H9 (cell line): ENCODE results near the gene TRAIP. TPM values are rescaled to one million over a fixed set of nuclear protein-coding genes. Genes with fewer than 3 reads are reported as not detected.

Experiments used
- DNase-seq: peaks from one replicate; pipeline ENCODE4 v3.0.0-alpha.2; 2017
- H2AFZ ChIP-seq: one replicate; pipeline ENCODE4 v1.6.1; 2013; ENCODE audit warnings: mild to moderate bottlenecking, low read length, control low read depth, moderate library complexity
- H2AK5ac ChIP-seq: 2 replicates; pipeline ENCODE4 v1.6.1; 2013; ENCODE audit warnings: low read length, control low read depth, mixed read lengths; ENCODE audit not compliant: insufficient read length
- H2BK120ac ChIP-seq: one replicate; pipeline ENCODE4 v1.6.1; 2013; ENCODE audit warnings: low read depth, mild to moderate bottlenecking, low read length, control low read depth, inconsistent platforms; ENCODE audit not compliant: poor library complexity, severe bottlenecking
- H2BK12ac ChIP-seq: 2 replicates; pipeline ENCODE4 v1.6.1; 2013; ENCODE audit warnings: low read length, control low read depth, mixed read lengths, low read depth; ENCODE audit not compliant: insufficient read length
- H2BK15ac ChIP-seq: 2 replicates; pipeline ENCODE4 v1.6.1; 2013; ENCODE audit warnings: low read depth, low read length, control low read depth
- H2BK20ac ChIP-seq: one replicate; pipeline ENCODE4 v1.6.1; 2013; ENCODE audit warnings: low read depth, mild to moderate bottlenecking, low read length, control low read depth, inconsistent platforms; ENCODE audit not compliant: poor library complexity, severe bottlenecking
- H2BK5ac ChIP-seq: 2 replicates; pipeline ENCODE4 v1.6.1; 2013; ENCODE audit warnings: low read length, control low read depth, mixed read lengths; ENCODE audit not compliant: insufficient read length
- H3K14ac ChIP-seq: 2 replicates; pipeline ENCODE4 v1.6.1; 2013; ENCODE audit warnings: low read length, control low read depth; ENCODE audit not compliant: insufficient read depth
- H3K18ac ChIP-seq: 2 replicates; pipeline ENCODE4 v1.6.1; 2013; ENCODE audit warnings: low read depth, mild to moderate bottlenecking, mixed read lengths, low read length, control low read depth; ENCODE audit not compliant: insufficient read length
- H3K23ac ChIP-seq: 2 replicates; pipeline ENCODE4 v1.6.1; 2013; ENCODE audit warnings: low read length, control low read depth, mixed read lengths, low read depth; ENCODE audit not compliant: insufficient read length
- H3K23me2 ChIP-seq: 2 replicates; pipeline ENCODE4 v1.6.1; 2013; ENCODE audit warnings: low read depth, mild to moderate bottlenecking, mixed read lengths, low read length, control low read depth; ENCODE audit not compliant: insufficient read length, poor library complexity, severe bottlenecking
- H3K27ac ChIP-seq: 2 replicates; pipeline ENCODE4 v1.5.1; 2013; ENCODE audit warnings: low read length, control low read depth, mixed read lengths, low read depth; ENCODE audit not compliant: insufficient read length
- H3K27me3 ChIP-seq: 2 replicates; pipeline ENCODE4 v1.6.1; 2013; ENCODE audit warnings: low read length, control low read depth, inconsistent platforms; ENCODE audit not compliant: insufficient read depth
- H3K4ac ChIP-seq: 2 replicates; pipeline ENCODE4 v1.6.1; 2013; ENCODE audit warnings: low read depth, mild to moderate bottlenecking, control low read depth, inconsistent platforms, low read length, moderate library complexity
- H3K4me1 ChIP-seq: 2 replicates; pipeline ENCODE4 v1.6.1; 2013; ENCODE audit warnings: low read length, control low read depth, inconsistent platforms; ENCODE audit not compliant: insufficient read depth
- H3K4me2 ChIP-seq: 2 replicates; pipeline ENCODE4 v1.6.1; 2013; ENCODE audit warnings: low read length, control low read depth, mixed read lengths; ENCODE audit not compliant: insufficient read length, insufficient read depth
- H3K56ac ChIP-seq: 2 replicates; pipeline ENCODE4 v1.6.1; 2013; ENCODE audit warnings: low read depth, mild to moderate bottlenecking, mixed read lengths, low read length, control low read depth; ENCODE audit not compliant: insufficient read length
- H3K79me1 ChIP-seq: 2 replicates; pipeline ENCODE4 v1.6.1; 2013; ENCODE audit warnings: low read depth, mild to moderate bottlenecking, moderate library complexity, low read length, control low read depth, inconsistent platforms; ENCODE audit not compliant: insufficient read depth, poor library complexity, severe bottlenecking
- H3K79me2 ChIP-seq: 2 replicates; pipeline ENCODE4 v1.6.1; 2013; ENCODE audit warnings: low read length, control low read depth, inconsistent platforms; ENCODE audit not compliant: insufficient read depth
- H3K9ac ChIP-seq: 2 replicates; pipeline ENCODE4 v1.6.1; 2013; ENCODE audit warnings: low read length, control low read depth, mixed read lengths; ENCODE audit not compliant: insufficient read length; ENCODE audit errors: extremely low read depth
- H3K9me3 ChIP-seq: one replicate; pipeline ENCODE4 v1.6.1; 2013; ENCODE audit warnings: low read depth, low read length, inconsistent platforms; ENCODE audit not compliant: control insufficient read depth
- H3T11ph ChIP-seq: one replicate; pipeline ENCODE4 v1.6.1; 2013; ENCODE audit warnings: mild to moderate bottlenecking, low read length, control low read depth, inconsistent platforms
- H4K20me1 ChIP-seq: one replicate; pipeline ENCODE4 v1.6.1; 2013; ENCODE audit not compliant: control insufficient read depth, insufficient read length, insufficient read depth
- H4K5ac ChIP-seq: 2 replicates; pipeline ENCODE4 v1.6.1; 2013; ENCODE audit warnings: low read depth, mild to moderate bottlenecking, mixed read lengths, low read length, control low read depth; ENCODE audit not compliant: insufficient read length
- H4K8ac ChIP-seq: replicated peaks from 2 replicates; pipeline ENCODE4 v1.6.1; 2013; ENCODE audit warnings: low read length, control low read depth, mixed read lengths, low read depth; ENCODE audit not compliant: insufficient read length
- H4K91ac ChIP-seq: 2 replicates; pipeline ENCODE4 v1.6.1; 2013; ENCODE audit warnings: low read depth, mild to moderate bottlenecking, moderate library complexity, mixed read lengths, low read length, control low read depth; ENCODE audit not compliant: insufficient read length
- H3K27ac Mint-ChIP-seq, 3 experiments: 2 replicates in 2 of 3; 3 replicates in 1 of 3; pipeline ENCODE4 v1.8.0; 2020 to 2021; ENCODE audit warnings: mixed read lengths in 3 of 3, mild to moderate bottlenecking in 1 of 3, moderate library complexity in 1 of 3
- H3K27me3 Mint-ChIP-seq: 2 replicates; pipeline ENCODE4 v1.8.0; 2021; ENCODE audit warnings: low read depth, mild to moderate bottlenecking, moderate library complexity, mixed read lengths
- H3K36me3 Mint-ChIP-seq, 3 experiments: 2 replicates in 2 of 3; 3 replicates in 1 of 3; pipeline ENCODE4 v1.8.0; 2020 to 2021; ENCODE audit warnings: low read depth in 3 of 3, mixed read lengths in 3 of 3; ENCODE audit not compliant: insufficient read depth in 1 of 3
- H3K4me1 Mint-ChIP-seq, 2 experiments: 2 replicates each; pipeline ENCODE4 v1.8.0; 2020; ENCODE audit warnings: mixed read lengths in 2 of 2
- H3K4me3 Mint-ChIP-seq, 2 experiments: 2 replicates in 1 of 2; 3 replicates in 1 of 2; pipeline ENCODE4 v1.8.0; 2020 to 2021; ENCODE audit warnings: mild to moderate bottlenecking in 2 of 2, mixed read lengths in 2 of 2, moderate library complexity in 1 of 2
- H3K9me3 Mint-ChIP-seq, 2 experiments: 2 replicates in 1 of 2; 3 replicates in 1 of 2; pipeline ENCODE4 v1.8.0; 2020; ENCODE audit warnings: mild to moderate bottlenecking in 2 of 2, mixed read lengths in 2 of 2, moderate library complexity in 1 of 2
- WGBS: extraction: QIAGEN DNeasy Blood & Tissue Kit; methylation state at CpG from one replicate; pipeline ENCODE4 v1.1.7; 2013; ENCODE audit warnings: missing lambda C conversion rate, low lambda C conversion rate, mixed read lengths; ENCODE audit not compliant: insufficient read length; ENCODE audit errors: extremely low coverage; 5-methylcytosine and 5-hydroxymethylcytosine counted together
- total RNA-seq: library from RNA; stranded (reverse); gene quantifications from 2 replicates; pipeline ENCODE4 v1.2.1, GENCODE V29; 2021
- TF ChIP-seq, protein P1 (sequence below): fragments of 200-600 bp; sonication (generic); conservative IDR thresholded peaks from 3 replicates; pipeline ENCODE4 v1.8.0; 2021; ENCODE audit warnings: antibody characterized with exemption, mild to moderate bottlenecking

Gene TRAIP
- total RNA-seq, 1 experiment from 2014 or later: 36.7 TPM

DNA sequence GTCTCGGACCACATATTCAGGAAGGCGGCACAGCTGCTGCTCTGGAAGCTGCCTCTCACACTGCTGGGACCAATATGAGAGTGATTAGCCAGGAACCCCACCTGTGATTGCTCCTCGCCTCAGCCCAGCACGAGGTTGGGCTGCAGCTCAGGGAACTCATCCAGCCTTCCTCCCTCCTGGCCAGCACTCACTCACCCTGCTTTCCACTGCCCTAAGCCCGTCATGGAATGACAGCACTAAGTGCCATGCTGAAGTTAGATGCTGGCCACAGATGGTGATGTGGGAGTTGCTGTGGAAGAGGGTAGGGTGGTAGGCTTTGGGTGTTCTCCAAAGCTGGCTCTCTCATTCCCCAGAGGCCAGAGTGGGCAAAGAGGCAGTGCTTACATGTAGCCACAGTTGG, 40.0 kb upstream of the TRAIP start:
- no peak overlapping the region for H3K4me3 Mint-ChIP-seq
- no CpG with 5 or more reads among the region's 5 CpGs for WGBS
- peaks cover 0 to 5% (median 3%) of the 10 kb centered on the region in 3 experiments; a peak in 2 of 7 replicates for H3K36me3 Mint-ChIP-seq
- TF ChIP-seq, protein P1, sequence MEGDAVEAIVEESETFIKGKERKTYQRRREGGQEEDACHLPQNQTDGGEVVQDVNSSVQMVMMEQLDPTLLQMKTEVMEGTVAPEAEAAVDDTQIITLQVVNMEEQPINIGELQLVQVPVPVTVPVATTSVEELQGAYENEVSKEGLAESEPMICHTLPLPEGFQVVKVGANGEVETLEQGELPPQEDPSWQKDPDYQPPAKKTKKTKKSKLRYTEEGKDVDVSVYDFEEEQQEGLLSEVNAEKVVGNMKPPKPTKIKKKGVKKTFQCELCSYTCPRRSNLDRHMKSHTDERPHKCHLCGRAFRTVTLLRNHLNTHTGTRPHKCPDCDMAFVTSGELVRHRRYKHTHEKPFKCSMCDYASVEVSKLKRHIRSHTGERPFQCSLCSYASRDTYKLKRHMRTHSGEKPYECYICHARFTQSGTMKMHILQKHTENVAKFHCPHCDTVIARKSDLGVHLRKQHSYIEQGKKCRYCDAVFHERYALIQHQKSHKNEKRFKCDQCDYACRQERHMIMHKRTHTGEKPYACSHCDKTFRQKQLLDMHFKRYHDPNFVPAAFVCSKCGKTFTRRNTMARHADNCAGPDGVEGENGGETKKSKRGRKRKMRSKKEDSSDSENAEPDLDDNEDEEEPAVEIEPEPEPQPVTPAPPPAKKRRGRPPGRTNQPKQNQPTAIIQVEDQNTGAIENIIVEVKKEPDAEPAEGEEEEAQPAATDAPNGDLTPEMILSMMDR: no peak
- Histone ChIP-seq H3K23me2 (no peaks in the 10 kb centered on the region), H3K79me2 (no peaks in the 10 kb centered on the region), H3K9ac (no peak overlapping the region), H3K4ac (no peak overlapping the region), H2AFZ (no peak overlapping the region), H3K18ac (no peak overlapping the region), H2BK15ac (no peak overlapping the region), H2BK5ac (no peak overlapping the region), H3K27me3 (no peaks in the 10 kb centered on the region), H4K91ac (no peak overlapping the region), H3K9me3 (no peaks in the 10 kb centered on the region), H2BK20ac (no peak overlapping the region), H3K27ac (no peak overlapping the region), H3K4me2 (no peak overlapping the region), H2AK5ac (no peak overlapping the region), H3K56ac (no peak overlapping the region), H2BK12ac (no peak overlapping the region), H3K14ac (no peak overlapping the region; the same call in 1 of the 2 replicates), H3K23ac (no peak overlapping the region), H4K5ac (no peak overlapping the region), H2BK120ac (no peak overlapping the region), H4K8ac (no peak overlapping the region), H3T11ph (no peak overlapping the region), H3K79me1 (no peaks in the 10 kb centered on the region), H3K4me1 (no peaks in the 10 kb centered on the region), H4K20me1 (peaks cover 5% of the 10 kb centered on the region)
- H3K27ac Mint-ChIP-seq: no peak overlapping the region
- DNase-seq: no peak
- peaks cover 3% of the 10 kb centered on the region in 2 experiments; a peak in 3 of 4 replicates for H3K4me1 Mint-ChIP-seq
- H3K9me3 Mint-ChIP-seq: no peaks in the 10 kb centered on the region
- no peaks in the 10 kb centered on the region for H3K27me3 Mint-ChIP-seq
